ENCODE results near the gene CBX8. TPM values are rescaled to one million over a fixed set of nuclear protein-coding genes. Genes with fewer than 3 reads are reported as not detected.

CBX8 gene
- total and polyA plus RNA-seq, 2 of the 8 experiments (the other 6 are each of a cell fraction or from before 2014, with no cell fraction given) = 0.09 to 2.1 TPM

DNA sequence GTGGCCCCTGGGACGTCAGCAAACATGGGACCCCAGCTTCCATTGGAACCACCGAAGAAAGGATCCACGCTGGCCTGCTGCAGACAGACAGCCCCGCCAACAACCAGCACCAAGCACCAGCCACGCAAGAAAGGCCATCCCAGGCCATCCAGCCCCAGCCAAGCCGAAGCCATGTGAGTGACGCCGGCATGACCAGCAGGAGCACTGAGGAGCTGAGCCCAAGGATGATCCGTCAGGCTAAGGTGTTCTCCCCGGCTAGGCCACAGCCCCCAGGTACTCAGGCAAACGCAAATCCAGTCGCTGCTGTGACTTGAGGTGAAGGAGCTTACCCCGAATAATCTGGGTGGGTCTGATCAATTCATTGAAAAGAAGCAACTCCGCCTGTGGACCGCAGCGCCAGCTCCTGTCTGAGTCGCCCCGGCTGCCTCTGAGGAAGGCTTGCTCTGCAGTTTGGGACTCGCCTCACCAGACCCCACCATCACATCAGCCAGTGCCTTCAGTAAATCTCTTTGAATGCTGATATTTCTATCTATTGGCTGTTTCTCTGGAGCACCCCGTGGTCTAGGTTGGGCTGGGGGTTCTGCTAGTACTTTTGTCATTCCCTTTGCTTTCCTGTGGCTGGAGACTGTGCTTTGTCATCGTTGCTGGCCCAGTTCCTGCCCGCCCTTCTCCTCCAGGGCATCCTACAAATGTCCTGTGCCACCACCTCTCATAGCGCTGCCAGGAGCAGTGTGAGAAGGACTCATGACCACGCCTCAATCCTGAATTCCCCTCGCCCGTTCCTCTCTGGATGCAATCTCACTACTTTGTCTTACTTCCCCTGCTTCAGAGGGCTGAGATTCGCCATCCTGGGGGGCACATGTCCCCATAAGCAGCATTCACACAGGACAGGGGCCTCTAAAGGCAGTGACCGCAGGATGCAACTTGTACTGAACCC is 27.0 kb downstream of the CBX8 start (continued):
- TF ChIP-seq SIX5 (IDR thresholded peaks at IDR 0.05; ENCODE audit: low read depth, low read length) (no peak), SUZ12 (IDR thresholded peaks at IDR 0.05; ENCODE audit: low read length) (no peak), RAD21 (IDR thresholded peaks at IDR 0.05 in 1 of 2, conservative IDR thresholded peaks at IDR 0.05 in 1 of 2; ENCODE audit: low read depth in 2 of 2, low read length in 2 of 2) (no peak), ATF2 (IDR thresholded peaks at IDR 0.05; ENCODE audit: low read length) (no peak), RNF2 (IDR thresholded peaks at IDR 0.05; ENCODE audit: borderline replicate concordance, low read depth, low read length, missing control alignments, poor library complexity, severe bottlenecking) (no peak), NANOG (IDR thresholded peaks at IDR 0.05; ENCODE audit: insufficient read depth, low read depth, low read length, poor library complexity, severe bottlenecking) (no peak), TBP (IDR thresholded peaks at IDR 0.05; ENCODE audit: low read depth, low read length) (no peak)

All from H1 (cell line).